SH-SY5Y (cell line): Measurements from ENCODE around the gene ENOX1.

Source experiments
- GATA2 ChIP-seq: IDR thresholded peaks from 2 replicates; pipeline ENCODE4 v1.6.1; 2011; ENCODE audit warnings: mild to moderate bottlenecking, low read depth, low read length
- GATA3 ChIP-seq: IDR thresholded peaks from 2 replicates; pipeline ENCODE4 v1.6.1; 2011; ENCODE audit warnings: low read depth, mild to moderate bottlenecking, low read length, moderate library complexity

ENOX1 gene

DNA sequence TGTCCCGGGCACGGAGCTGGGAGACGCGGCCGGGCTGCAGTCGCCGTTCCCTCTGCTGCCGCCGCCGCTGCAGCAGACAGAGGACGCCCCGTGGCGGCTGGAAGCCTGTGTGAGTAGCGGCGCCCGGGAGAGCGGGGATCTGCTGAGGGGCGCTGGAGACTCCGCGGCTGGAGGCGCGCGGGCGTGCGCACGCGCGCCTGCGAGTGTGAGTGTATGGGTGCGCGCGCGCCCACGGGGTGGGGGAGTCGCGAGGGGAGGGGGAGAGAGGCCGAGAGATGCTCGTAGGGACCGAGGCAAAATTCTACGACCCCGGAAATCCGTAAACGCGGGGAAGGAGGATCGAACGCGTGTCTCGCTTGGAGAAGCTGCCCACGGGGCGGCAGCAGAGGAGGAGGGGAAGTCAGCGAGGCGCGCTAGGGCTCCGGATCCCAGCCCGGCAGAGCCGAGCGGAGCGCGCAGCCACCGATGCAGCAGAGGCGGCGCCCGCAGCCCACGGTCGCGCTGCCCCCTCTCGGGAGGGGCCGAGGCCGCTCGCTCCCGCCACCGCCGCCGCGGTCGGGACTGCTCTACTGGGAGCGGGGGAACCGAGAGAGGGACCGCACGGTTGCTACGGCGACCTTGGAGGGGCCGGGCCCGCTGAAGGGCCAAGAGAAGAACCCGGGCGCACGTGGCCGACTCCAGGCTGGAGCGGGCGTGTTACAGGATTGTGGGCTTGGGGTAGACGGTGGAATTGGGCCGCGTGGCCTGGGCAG lies at the start of gene ENOX1:
TSS of gene ENOX1 (minus strand) at position 207 of the 752 bp plus-strand sequence.
- TF ChIP-seq GATA3 (no peak), GATA2 (no peak; the same call in 1 of the 2 replicates)

DNA sequence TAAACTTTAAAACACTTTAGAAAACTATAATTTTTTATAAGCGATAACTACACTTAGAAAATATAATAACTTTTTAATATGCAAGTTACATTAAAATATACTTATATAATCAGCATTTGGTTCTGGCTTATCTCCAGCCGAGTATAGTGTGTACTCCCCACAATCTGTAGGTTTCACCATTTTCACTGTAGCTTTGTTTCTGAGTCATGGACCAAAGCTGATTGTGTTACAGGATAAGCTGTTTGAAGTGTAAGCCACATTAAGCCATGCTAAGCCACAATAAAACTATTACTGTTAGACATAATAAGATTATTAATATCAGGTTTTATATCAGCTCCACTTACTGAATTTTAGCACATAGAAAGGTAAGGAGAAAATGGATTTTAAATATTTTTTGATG lies 48.9 kb upstream of the ENOX1 start:
- TF ChIP-seq GATA2 (no peak), GATA3 (no peak)

DNA sequence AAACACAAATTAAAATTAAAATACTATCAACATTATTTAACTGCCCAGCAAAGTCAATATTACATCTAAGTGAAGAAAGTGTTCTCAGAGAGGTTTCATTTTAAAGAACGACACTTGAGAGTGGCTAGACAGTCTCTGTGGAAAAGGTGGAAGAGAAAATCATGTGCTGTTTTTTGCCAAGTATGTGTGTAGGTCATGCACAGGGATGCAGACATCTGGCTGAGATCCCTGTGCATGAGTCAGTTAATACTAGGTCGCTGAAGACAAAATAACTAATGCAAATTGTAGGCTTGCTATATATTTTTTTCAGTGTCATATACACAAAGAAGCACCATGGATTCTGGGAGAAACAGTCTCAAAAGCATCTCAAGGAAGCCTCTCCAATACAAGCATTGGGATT lies 44.3 kb upstream of the ENOX1 start:
- no peak for TF ChIP-seq GATA2
- no peak for TF ChIP-seq GATA3

DNA sequence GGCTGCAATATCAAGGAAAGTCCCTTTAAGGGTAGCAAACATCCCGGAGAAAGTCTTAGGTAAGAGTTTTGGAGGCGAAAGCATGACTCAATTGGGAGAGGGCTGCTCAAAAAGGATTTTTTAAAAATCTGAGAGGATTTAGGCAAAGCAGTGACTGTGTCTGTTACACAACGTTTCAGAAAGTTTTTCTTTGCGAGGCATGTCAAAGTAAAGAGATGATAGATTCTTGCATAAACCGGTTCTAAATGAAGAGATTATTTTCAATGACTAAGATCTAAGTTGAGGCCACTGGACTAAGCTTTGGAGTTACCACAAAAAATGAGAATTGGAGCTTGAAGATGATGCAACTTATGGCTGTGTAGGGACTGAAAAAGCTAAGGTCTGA lies 43.7 kb upstream of the ENOX1 start:
- TF ChIP-seq GATA3, result no peak
- TF ChIP-seq GATA2, result no peak

DNA sequence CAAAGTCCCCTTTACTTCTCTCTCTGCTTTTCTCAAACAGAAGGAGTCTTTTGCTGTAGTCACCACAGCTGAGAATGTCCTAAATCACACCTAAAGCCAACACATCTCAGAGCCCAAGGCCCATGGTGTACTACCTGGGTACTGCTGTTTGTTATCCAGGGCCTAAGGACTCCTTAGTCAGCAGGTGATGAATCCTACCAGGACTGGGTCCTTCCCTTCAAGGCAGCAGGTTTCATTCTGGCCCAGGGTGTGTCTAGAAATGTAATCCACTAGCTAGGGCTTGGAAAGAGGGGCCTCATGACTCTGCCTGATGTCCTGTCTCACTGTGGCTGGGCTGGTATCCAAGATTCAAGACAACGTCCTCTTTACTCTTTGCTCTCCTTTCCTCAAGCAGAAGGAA lies 36.2 kb upstream of the ENOX1 start:
- TF ChIP-seq GATA2 (no peak), GATA3 (no peak)

DNA sequence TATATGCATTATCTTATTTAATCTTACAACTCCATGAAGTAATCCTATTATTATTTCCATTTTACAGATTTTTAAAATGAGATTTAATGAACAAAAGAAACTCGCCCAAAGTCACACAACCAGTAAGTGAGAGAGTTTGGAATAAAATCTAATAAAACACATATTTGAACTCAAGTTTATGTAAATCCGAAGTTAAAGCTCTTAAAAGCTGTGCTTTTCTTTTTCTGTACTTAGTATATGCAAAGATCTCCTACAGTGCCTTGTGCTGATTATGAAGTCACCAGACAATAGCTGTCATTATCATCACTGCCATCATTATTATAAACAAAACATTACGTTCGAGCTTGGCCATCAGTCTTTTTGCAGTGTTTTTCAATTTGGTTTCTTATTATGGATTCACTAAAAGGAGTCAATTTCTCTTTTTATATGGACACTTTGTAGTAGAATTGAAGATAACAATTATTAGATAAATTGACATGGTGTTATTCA lies 29.7 kb upstream of the ENOX1 start:
- TF ChIP-seq GATA2 (no peak), GATA3 (no peak)

DNA sequence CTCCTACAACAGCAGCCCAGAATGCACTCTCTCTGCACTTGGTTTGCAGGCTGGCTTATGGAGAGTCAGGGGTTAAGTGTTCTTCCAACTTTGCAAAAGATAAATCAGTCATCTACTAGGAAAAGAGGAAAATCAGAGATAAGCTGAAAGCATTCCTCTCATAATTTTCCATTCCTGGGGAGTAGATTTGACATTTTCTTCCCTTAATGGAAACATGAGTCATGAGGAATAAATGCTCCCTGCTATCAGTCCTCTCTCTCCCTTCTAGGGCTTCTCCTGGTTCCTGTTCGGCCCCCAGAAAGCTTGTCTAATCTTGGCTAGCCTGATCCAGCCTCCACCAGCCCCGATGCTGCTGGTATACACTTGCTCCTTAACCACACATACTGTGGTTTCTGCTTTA lies 28.4 kb upstream of the ENOX1 start:
- TF ChIP-seq GATA2 (no peak), GATA3 (no peak)

DNA sequence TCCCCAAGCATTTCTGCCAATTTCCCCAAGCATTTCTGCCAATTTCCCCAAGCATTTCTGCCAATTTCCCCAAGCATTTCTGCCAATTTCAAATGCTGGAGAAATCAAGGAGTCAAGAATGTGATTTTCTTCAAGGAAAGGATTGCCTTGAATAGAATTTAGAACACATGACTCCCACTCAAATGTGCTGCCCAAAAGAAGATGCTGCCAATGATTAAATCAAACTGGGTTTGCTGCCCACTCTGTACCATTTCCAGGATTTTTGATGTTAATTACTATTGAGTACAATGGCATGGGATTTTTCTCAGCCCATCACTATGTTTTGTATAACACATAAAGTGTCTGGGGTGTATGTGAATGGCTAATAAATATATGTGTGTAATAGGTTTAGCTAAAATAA lies 21.9 kb upstream of the ENOX1 start:
- TF ChIP-seq GATA2 (no peak), GATA3 (no peak)

DNA sequence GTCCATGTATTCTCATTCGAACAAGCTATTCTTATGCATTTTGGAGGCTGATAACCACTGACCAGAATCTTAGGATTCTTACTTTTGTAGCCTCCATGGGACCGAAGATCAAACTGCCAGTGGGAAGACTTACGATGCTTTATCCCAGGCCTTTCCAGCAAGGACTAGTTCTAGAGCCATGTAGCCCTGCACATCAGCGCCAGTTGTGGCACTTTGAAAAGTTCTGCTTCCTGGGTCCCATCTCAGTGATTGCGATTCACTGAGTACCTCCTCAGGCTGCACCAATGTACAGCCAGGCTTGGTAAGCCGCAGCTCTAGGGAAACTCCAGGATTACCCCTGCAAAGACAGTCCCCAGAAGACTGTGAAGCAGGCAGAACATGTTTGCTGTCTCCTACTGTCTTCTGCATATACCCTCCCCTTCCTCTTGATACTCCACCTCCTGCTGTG lies 18.9 kb upstream of the ENOX1 start:
- TF ChIP-seq GATA2 (no peak), GATA3 (no peak)

DNA sequence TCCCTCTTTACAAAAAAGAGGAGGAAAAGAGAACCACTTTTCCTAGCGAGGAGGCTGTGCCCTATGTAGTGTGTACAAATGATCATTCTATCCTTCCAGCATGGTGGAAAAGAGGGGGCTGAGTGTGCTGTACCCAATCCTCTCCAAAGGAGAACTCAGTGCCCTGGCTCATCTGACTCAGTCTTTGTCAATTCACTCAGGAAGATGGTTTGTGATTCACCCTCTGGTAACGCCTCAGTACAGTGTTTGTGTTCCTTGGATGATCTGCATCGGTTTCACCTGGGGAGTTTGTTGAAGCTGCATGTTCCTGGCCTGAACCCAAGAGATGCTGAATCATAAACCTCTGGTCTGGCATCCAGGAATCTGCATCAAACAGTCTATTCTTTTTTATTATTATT lies 18.3 kb upstream of the ENOX1 start:
- TF ChIP-seq GATA2, result no peak
- TF ChIP-seq GATA3, result no peak

DNA sequence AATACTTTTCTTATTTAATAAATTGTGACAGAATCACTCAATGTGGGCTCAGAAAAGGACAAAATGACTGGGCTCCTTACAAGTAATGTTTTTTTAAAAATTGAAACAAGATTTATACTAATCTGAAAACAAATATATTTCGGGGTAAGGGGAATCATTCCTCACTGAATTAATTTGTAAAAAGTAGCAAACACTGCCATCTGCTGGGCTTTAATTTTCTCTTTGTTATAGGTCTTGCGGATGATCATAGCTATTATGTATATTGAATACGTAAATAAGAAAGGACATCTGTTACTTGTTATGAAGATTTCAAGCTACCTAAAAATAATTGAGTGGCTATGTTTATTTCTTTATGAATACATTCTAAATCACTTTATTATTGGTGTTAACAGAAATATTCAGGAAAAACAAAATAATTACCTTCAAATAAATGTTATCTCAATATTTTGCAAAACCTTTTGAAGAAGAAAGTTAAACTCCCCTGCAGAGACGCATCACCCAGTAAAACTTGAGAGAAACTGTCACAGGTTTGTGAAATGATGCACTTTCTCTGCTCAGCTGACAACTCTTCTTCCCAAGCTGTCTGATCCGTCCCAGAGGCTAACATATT lies 17.8 kb upstream of the ENOX1 start:
- TF ChIP-seq GATA3, result no peak
- no peak for TF ChIP-seq GATA2

DNA sequence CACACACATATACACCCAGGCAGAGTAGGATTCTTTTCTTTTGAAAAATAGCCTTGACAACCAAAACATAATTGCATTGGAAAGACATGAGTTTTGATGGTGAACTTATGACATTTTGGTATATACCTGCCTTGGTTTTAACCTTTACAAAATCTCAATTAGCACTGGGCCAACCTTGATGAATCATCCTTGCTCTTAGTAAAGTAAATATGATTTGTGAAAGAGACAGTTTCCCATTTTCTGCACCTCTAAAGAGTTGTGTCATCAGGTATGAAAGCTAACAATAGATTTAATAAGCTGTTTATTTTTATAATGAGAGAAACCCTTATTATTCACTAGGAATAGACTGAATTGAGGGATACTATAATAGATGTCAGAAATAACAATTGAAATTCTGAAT lies 15.7 kb upstream of the ENOX1 start:
- no peak for TF ChIP-seq GATA3
- TF ChIP-seq GATA2, result no peak

DNA sequence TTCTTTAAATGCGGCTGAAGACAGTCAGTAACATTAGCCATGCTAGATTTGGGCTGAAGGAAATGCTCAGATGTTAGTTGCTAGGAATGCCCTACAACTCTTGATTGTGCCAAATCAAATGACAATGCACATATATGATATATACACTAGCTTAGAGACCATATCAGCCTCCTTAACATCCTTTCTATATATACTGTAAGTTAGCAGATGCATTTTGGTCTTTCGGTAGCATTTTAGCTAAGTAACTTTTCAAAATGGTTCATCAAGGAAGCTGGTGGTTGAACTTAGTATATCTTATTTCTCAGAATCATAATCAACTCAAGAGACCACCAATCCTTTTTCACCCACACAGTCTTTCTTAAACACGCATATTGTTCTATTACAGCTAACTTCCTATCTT lies 14.1 kb upstream of the ENOX1 start:
- TF ChIP-seq GATA3, result no peak
- no peak for TF ChIP-seq GATA2

DNA sequence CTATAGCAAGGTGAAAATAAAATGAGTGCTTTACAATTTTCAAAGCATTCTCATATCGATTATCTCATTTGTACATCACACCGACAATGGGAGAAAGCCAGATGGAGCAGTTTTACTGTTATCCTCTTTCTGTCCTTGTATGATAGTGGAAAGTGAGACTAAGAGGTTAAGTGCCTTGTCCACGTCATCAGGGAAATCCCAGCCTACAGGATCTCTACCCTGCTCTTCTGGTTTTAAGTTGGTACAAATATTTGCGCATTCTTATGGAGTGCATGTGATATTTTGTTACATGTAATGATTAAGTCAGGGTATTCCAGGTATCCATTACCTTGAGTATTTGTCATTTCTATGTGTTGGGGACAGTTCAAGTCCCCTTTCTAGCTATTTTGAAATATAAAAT lies 12.4 kb upstream of the ENOX1 start:
- no peak for TF ChIP-seq GATA3
- no peak for TF ChIP-seq GATA2

DNA sequence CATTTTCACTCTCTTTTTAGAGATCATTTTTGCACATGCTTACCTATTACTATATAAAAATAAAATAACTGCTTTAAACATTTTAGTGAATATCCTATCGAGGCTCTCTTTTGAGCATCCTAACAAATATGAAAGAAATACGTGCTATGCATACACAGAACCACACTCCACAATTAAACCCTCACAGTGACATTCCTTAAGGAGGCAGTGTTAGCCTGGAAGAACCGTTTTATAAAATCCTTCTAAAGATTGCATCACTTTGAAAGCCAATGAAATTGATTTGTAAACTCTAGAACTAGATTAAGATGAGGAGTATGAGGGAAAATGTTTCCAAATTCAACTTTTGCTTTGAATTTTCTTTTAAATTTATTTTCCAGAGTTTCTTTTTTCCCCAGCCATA lies 11.1 kb upstream of the ENOX1 start:
- TF ChIP-seq GATA2, result no peak
- no peak for TF ChIP-seq GATA3
